ENCODE results near the gene NPHS1. TPM values are rescaled to one million over a fixed set of nuclear protein-coding genes. Genes with fewer than 3 reads are reported as not detected.
"Not testable (repeated sequence)": the region's sequence is repeated elsewhere in the genome, so short reads cannot be mapped to it uniquely, and the experiment has no call there.

NPHS1 gene
- total and polyA plus RNA-seq, 12 donors = 0.31 TPM; not detected in 11

GRCh38 chr19:35842666-35843272, 9.5 kb downstream of the NPHS1 start:
- Histone ChIP-seq H3K9me3 (replicated peaks in 1 of 3) (no peaks in the 10 kb centered on the region), H3K4me3 (no peak overlapping the region), H3K36me3 (replicated peaks in 1 of 2) (no peaks in the 10 kb centered on the region), H3K27me3 (peaks cover 41% of the 10 kb centered on the region), H3K4me1 (replicated peaks in 1 of 2) (peaks cover 0 to 7% of the 10 kb centered on the region in 2 donors), H3K27ac (no peak overlapping the region)
- no peak for DNase-seq
- WGBS, 4 donors = 74 to 79% (median 76%) methylated on average over 4 of the region's 4 CpGs
- intact Hi-C loops (cut with DNase I) = no loop called here
- TF ChIP-seq POLR2A (IDR thresholded peaks at IDR 0.05) (no peak), CTCF (IDR thresholded peaks at IDR 0.05) (no peak)

GRCh38 chr19:35841961-35842595, 10.2 kb downstream of the NPHS1 start:
- Histone ChIP-seq H3K27me3 (peaks cover 35% of the 10 kb centered on the region), H3K4me3 (no peak overlapping the region), H3K9me3 (replicated peaks in 1 of 3) (no peaks in the 10 kb centered on the region), H3K4me1 (replicated peaks in 1 of 2) (peaks cover 0 to 7% of the 10 kb centered on the region in 2 donors), H3K27ac (no peak overlapping the region), H3K36me3 (replicated peaks in 1 of 2) (no peaks in the 10 kb centered on the region)
- no peak for TF ChIP-seq CTCF (IDR thresholded peaks at IDR 0.05)
- TF ChIP-seq POLR2A (IDR thresholded peaks at IDR 0.05) = no peak
- intact Hi-C loops (cut with DNase I) = no loop called here
- 73 to 80% (median 78%) methylated on average over 8 to 13 of the region's 13 CpGs for WGBS, 4 donors
- no peak for DNase-seq

- 49 to 53% (median 52%) methylated on average over 11 of the region's 11 CpGs for whole genome bisulfite sequencing, 4 donors
- H3K27me3 ChIP-seq; intact Hi-C loops (cut with DNase I); H3K9me3 ChIP-seq (replicated peaks in 1 of 3); H3K4me1 ChIP-seq (replicated peaks in 1 of 2); H3K4me3 ChIP-seq; H3K36me3 ChIP-seq (replicated peaks in 1 of 2); DNase-seq; H3K27ac ChIP-seq: not testable (repeated sequence)
These were observed 16.2 kb downstream of the NPHS1 start for GRCh38 chr19:35836096-35836495.

- no peak overlapping the region for H3K27ac ChIP-seq
- no peaks in the 10 kb centered on the region for H3K36me3 ChIP-seq (replicated peaks in 1 of 2)
- no peaks in the 10 kb centered on the region for H3K4me1 ChIP-seq (replicated peaks in 1 of 2)
- intact Hi-C loops (cut with DNase I) = no loop called here
- TF ChIP-seq CTCF (IDR thresholded peaks at IDR 0.05) = no peak
- TF ChIP-seq POLR2A (IDR thresholded peaks at IDR 0.05) = no peak
- 41 to 61% (median 49%) methylated on average over 4 to 7 of the region's 7 CpGs for WGBS, 4 donors
- H3K9me3 ChIP-seq (replicated peaks in 1 of 3) = no peaks in the 10 kb centered on the region
- H3K4me3 ChIP-seq = no peak overlapping the region
- peaks cover 7% of the 10 kb centered on the region for H3K27me3 ChIP-seq
- DNase-seq = no peak
These were observed 18.3 kb downstream of the NPHS1 start for GRCh38 chr19:35833972-35834371.

- Histone ChIP-seq H3K4me1 (replicated peaks in 1 of 2) (no peaks in the 10 kb centered on the region), H3K36me3 (replicated peaks in 1 of 2) (no peaks in the 10 kb centered on the region), H3K27ac (no peak overlapping the region), H3K9me3 (replicated peaks in 1 of 3) (no peaks in the 10 kb centered on the region), H3K4me3 (no peak overlapping the region), H3K27me3 (peaks cover 7% of the 10 kb centered on the region)
- WGBS, 4 donors = 42 to 59% (median 50%) methylated on average over 3 to 4 of the region's 4 CpGs
- no peak for TF ChIP-seq POLR2A (IDR thresholded peaks at IDR 0.05)
- no peak for TF ChIP-seq CTCF (IDR thresholded peaks at IDR 0.05)
- intact Hi-C loops (cut with DNase I) = no loop called here
- DNase-seq = no peak
These were observed 20.2 kb downstream of the NPHS1 start for GRCh38 chr19:35832054-35832453.

All from adrenal gland (tissue), 12 donors.